Measurements from ENCODE around the gene VMO1.
"Not testable (repeated sequence)": the region's sequence is repeated elsewhere in the genome, so short reads cannot be mapped to it uniquely, and the experiment has no call there.

Gene VMO1

GRCh38 chr17:4786106-4786511, at the start of gene VMO1:
TSS of gene VMO1 (minus strand) at chr17:4786364. CDS start at chr17:4786352, 12 bp downstream.
- DNase-seq: no peak

GRCh38 chr17:4834681-4835020, 48.5 kb upstream of the VMO1 start:
- DNase-seq: no peak

- DNase-seq: no peak
These were observed 47.9 kb upstream of the VMO1 start for GRCh38 chr17:4833941-4834680.

GRCh38 chr17:4833178-4833940, 47.2 kb upstream of the VMO1 start, which contains the start of gene MINK1:
TSS of gene MINK1 (plus strand) at chr17:4833340. CDS start at chr17:4833584, 244 bp downstream.
- peak; percentile 94 for DNase-seq

GRCh38 chr17:4832829-4833177, 46.6 kb upstream of the VMO1 start:
- DNase-seq: not testable (repeated sequence)

GRCh38 chr17:4827399-4827798, 41.2 kb upstream of the VMO1 start:
- no peak for DNase-seq

- no peak for DNase-seq
These were observed 37.4 kb upstream of the VMO1 start for GRCh38 chr17:4823373-4824089.

- no peak for DNase-seq
These were observed 36.7 kb upstream of the VMO1 start for GRCh38 chr17:4822835-4823234.

- no peak for DNase-seq
These were observed 32.1 kb upstream of the VMO1 start for GRCh38 chr17:4818276-4818675.

GRCh38 chr17:4816826-4817225, 30.7 kb upstream of the VMO1 start:
- DNase-seq: no peak

GRCh38 chr17:4815043-4815675, 29.0 kb upstream of the VMO1 start:
- DNase-seq: no peak

- DNase-seq: no peak
These were observed 26.5 kb upstream of the VMO1 start for GRCh38 chr17:4812690-4813089.

GRCh38 chr17:4811471-4811870, 25.3 kb upstream of the VMO1 start:
- no peak for DNase-seq

- no peak for DNase-seq
These were observed 24.6 kb upstream of the VMO1 start for GRCh38 chr17:4810696-4811290.

- DNase-seq: no peak
These were observed 22.2 kb upstream of the VMO1 start for GRCh38 chr17:4808378-4808767.

GRCh38 chr17:4807605-4808377, 21.6 kb upstream of the VMO1 start:
- no peak for DNase-seq

GRCh38 chr17:4806777-4807604, 20.8 kb upstream of the VMO1 start, which contains the start of gene PLD2:
TSS of gene PLD2 (plus strand) at chr17:4807152. CDS start at chr17:4807773, 621 bp downstream.
- peak; percentile 95 for DNase-seq

GRCh38 chr17:4806456-4806776, 20.3 kb upstream of the VMO1 start:
- no peak for DNase-seq

- no peak for DNase-seq
These were observed 16.1 kb upstream of the VMO1 start, which contains the start of gene C17orf114 for GRCh38 chr17:4802228-4802627. TSS of gene C17orf114 (minus strand) at chr17:4802328.

- no peak for DNase-seq
These were observed 14.5 kb upstream of the VMO1 start for GRCh38 chr17:4800462-4801196.

Data from 8988T (cell line).